Right forelimb (tissue), 1 donor: ENCODE measurements around the gene AKT1S1.
"Not testable (repeated sequence)": the region's sequence is repeated elsewhere in the genome, so short reads cannot be mapped to it uniquely, and the experiment has no call there.

Source experiments
- DNase-seq: peaks from one replicate; pipeline ENCODE4 v3.0.0-alpha.2; 2018

AKT1S1 gene

DNA sequence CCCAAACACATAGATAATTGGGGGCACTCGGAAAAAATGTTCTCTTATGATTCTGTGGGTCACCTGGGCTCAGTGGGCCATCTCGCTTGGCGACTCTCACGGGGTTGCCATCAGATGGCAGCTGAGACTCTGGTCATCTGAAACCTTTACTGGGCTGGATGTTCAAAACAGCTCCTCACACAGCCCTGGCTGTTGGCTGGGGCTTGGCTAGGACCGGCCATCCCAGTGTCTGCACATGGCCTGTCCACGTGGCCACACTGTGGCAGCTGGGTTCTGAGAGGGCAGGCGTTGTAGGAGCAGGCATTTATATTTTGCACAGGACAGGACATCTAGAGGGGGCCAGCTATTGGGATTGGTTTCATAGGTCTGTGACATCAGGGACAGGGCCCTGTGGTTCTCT is 43.6 kb downstream of the AKT1S1 start:
- DNase-seq, result no peak

GRCh38 chr19:49832556-49832955 is 44.6 kb downstream of the AKT1S1 start:
- DNase-seq, result no peak

DNA sequence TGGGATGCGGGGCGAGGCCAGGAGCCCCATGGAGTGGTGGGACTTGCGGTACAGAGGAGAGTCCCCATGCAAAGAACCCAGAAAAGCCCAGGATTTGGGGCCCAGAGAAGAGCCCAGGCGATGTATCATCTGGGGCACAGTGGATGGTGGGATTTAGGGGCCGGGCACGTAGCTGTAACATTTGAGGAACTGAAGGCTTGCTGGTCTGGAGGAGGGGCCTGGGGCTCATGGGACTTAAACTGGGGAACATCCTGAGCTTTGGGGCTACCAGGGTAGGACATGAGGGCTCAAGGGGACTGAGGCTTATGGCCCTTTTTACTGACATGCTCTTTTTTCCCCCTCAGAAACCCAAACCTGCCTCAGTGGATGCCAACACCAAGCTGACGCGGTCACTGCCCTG is 45.6 kb downstream of the AKT1S1 start:
- DNase-seq, result no peak

- no peak for DNase-seq
These were observed 46.4 kb downstream of the AKT1S1 start for GRCh38 chr19:49830766-49831165.

- DNase-seq, result no peak
These were observed 47.4 kb downstream of the AKT1S1 start for GRCh38 chr19:49829721-49830120.

GRCh38 chr19:49829200-49829599 is 48.0 kb downstream of the AKT1S1 start:
- DNase-seq, result no peak

DNA sequence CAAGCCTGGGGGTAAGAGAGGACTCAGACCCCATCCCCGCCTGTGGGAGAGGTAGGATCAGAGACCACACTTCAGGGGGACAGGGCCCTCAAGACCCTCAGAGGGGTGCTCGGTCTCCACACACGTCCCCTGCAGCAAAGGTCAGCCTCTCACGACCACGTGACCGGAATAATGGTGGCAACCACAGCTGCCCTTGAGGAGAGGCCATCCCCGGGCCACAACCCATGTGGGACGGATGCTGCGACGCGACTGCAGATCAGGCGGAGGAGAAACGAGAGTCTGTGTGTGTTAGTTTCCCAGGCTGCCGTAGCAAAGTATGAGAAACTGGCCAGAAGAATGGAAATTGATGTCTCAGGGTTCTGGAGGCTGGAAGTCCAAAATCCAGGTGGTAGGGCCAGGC is 50.1 kb downstream of the AKT1S1 start:
- no peak for DNase-seq

GRCh38 chr19:49824662-49825061 is 52.5 kb downstream of the AKT1S1 start:
- DNase-seq, result no peak

DNA sequence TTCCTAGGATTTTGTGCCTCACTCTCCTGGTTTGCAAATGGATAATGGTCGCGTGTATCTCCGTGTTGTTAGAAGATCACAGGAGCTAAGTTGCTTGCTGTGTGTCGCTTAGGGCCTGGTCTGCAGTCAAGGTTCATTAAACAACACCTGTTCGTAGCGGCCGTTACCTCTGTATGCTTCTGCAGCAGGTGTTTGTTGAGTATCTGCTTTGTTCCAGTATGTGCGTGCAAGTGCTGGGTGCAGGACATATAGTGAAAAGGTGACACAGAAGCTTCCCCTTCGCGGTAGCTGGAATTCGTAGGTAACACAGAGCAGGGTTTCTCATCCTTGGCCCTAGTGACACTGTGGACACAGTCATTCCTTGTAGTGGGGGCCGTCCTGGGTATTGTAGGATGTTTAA is 53.7 kb downstream of the AKT1S1 start:
- DNase-seq, result no peak

DNA sequence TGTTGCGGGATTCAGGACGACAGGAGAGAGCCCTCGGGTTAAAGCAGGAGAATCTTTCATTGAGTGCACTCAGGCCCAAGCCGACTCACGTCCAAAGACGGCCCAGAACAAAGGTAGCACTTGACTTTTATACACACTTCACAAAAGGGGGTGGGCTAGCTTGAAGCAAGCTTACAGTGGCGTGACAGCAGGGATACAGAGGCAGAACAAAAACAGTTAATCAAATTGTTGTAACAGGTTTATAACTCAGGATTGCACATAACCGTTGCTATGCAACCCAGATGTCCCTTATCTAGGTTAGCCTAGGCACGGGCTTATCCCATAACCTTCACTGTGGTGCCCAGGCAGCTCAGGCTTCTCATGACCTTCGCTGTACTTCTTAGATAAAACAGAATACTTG is 57.0 kb downstream of the AKT1S1 start:
- DNase-seq, result no peak

GRCh38 chr19:49819452-49820115 is 57.6 kb downstream of the AKT1S1 start:
- DNase-seq, result not testable (repeated sequence)
